GM19372 (cell line): Measurements from ENCODE around the gene ZNF800.

Source experiments
- ATAC-seq: cut with Tn5 transposase; IDR thresholded peaks from one replicate; pipeline ENCODE4 v1.9.1; 2021; ENCODE audit warnings: mild to moderate bottlenecking, low read depth, moderate library complexity; ENCODE audit not compliant: unreplicated experiment

The ZNF800 gene

DNA sequence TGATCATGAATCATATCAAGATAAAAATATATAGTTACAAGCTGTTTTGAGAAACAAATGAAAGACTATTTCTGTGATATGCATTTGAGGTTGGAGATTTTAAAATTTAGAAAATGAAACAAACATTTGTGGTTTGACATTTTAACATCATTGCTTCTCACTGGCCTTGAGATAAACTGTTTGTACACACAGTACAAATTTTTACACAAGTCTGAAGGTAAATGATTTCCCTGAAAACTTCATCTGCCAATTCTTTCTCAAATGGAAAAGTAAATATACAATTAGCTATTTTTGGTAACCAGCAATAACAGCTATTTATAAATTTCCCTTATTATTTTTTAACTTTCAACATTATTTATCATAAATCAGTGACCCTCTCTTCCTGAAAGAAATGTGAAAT is 38.6 kb downstream of the ZNF800 start:
- no peak for ATAC-seq

DNA sequence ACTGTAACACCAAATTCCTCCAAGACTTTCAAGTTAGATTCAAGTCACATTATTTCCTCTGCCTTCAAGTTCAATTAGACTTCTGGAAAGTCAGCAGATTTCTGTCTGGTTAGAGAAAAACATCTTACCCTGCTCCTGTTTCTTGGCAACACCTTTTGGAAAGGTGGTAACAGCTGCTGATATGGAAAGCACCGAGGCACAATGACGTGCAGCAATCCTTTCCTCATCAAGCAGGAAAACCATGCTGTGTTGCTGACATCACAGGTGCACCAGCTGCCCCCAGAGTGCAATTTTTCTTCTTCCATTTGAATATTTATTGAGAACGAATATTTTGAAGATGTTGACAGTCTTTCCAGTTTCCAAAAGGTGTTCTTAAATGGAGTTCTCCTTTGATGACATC is 41.9 kb downstream of the ZNF800 start:
- no peak for ATAC-seq

DNA sequence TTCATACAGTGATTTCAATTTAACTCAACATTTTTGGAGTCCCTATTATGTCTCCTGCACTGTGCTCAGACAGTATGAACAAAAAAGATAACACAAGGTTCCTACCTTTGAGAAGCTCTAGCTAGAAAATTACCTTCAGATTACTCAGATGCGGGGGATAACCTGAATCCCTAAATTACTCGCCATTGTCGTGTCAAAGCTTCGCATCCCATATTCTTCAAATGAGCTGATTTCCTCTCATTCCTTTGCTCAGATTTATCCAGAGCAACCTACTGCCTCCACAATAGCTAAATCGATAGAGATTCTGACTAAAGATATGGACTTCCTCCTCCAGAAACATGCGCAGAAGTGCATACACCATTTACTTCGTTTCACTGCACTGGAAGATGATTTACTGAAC is 42.6 kb downstream of the ZNF800 start:
- no peak for ATAC-seq

DNA sequence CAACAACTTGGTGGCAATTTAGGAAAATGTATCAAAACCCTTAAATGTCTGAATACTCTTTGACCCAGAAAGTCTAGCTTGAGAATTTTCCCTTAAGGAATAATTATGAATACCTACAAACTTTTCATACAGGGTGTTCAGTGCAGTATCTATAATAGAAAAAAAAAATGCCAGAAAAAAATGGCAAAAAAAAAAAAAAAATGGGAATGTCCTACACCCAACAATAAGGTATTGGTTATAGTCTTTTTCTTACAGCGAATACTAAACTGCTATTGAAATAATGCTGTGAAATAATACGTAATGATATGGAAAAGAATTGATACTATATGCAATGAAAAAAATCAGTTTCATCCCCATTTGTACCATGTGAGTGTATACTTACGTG is 44.3 kb downstream of the ZNF800 start:
- no peak for ATAC-seq

DNA sequence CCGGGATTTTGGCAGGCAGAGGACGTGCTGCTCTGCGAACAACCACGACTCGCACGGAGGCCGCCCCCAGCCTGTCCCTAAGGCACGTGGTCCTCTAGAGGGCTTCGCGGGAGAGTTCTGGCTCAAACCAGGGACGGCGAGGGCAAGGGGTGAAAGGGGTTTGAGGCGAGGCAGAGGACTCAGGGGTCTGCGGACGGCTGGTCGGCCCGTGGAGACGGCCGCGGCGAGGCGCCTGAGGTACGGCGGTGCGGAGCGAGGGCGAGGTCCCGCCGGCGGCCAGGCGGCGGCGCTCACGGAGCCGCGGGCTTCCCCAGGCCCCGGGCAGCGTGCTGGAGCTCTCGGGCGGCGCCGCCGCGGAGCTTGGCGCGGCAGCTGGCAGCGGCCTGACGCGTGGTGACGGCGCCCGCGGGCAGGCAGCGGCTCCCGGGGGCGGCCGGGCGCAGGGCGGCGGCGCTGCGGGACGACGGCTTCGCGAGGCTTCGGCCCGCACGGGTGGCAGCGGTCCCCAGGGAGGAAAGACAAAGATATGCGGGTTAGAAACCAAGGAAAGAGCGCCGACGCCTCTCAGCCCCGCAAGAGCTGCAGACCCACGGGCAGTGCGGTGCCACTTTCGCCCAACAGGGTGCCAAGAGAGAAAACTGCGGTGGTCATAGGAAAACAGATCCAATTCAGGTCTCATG is 44.8 kb downstream of the ZNF800 start:
- ATAC-seq = peak; percentile 98

DNA sequence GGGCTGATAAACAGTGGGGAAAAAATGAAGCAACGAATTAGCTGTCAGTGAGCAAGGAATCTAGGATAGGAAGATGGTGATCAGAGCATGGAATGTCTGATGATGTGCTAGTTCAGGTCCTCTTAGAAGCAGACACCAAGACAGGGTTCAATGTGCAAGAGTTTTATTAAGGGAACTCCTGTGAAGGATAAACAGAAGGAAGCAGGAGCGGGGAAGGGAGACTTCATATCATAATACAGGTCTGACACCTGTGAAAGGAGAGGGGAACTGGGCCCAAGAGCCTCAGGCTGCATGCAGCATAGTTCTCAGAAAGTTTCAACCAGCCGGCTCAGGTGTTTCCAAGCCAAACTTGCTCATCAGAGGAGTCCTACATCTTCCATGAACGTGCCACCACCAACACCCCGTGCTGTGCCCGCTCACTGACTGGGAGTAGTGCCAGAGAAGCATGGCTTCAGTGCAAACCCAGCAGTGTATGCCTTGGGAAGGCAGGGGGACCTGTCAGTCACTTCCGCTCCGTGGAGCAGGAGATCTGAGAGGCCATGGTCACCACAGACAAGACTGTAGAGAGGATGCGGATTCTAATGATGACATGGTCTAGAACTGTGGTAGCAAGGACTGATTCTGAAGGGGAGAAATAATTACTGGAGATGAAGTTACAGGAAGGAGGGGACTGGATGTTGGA is 45.8 kb downstream of the ZNF800 start:
- ATAC-seq = no peak

DNA sequence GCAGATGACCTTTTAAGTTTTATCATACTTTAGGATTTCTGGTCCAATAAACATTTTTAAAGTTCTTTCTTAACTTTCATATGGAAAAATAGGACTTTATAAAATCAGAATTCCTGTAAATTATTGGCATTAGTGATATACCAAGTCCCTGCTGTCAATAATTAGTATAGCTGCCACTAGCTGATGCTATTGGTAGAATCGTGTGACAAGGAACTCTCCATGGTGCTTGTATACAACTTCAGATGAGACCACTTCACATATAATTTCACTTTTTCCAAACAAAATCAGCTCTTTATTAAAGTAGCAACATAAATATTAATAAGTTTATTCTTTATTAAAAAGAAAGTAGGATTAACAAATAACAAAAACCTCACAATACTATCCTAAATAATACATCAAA is 49.9 kb downstream of the ZNF800 start:
- no peak for ATAC-seq

DNA sequence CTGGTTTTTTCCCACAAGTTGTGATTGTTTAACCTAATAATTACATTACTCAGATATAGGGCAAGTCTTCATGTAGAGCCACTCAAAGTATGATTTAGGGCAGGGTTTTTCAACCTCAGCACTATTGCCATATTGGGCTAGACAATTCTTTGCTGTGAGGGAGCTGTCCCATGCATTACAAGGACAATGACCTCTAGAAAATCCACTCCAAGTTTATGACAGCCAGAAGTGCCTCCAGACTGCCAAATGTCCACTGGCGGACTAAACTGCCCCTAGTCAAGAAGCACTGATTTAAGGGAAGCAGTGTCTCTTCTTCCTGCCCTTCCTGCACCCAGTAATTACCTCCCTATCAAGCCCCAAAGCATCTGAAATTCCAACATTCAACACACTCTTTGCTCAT is 54.4 kb downstream of the ZNF800 start:
- ATAC-seq = no peak

DNA sequence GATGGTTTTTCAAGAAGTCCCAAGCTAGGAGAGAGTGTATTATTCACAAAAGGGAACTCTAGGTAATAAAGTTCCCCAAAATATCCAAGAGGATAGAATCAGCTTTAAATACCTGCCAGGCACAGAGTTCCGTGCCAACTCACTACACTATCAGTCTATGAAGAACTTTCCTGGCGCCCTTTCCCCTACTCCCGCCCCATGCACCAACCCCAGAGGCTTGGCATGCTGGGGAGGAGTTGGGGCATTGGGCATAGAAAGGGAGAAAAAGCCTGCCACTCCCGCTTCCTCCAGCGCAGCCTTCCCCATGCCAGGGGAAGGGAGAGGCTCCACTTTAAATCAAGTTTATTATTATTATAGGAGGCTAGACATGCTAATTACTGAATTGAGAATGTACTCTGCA is 54.9 kb downstream of the ZNF800 start:
- ATAC-seq = no peak

DNA sequence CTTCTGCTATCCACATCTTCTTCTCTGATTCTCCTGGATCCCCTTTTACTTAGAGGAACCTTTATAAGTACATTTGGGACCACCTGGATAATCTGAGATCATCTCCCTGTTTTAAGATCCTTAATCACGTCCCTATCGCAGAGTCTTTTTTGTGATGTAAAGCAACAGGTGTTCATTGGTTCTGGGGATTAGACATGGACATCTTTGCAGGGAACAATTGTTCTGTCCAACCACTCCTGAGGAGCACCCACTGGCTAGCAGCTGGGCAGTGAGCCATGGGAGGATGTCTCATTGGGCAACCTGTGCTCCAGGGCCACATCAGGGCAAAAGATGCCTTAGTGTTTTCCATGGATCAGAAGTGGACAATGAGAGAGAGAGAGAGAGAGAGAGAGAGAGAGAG is 56.0 kb downstream of the ZNF800 start:
- ATAC-seq = no peak

DNA sequence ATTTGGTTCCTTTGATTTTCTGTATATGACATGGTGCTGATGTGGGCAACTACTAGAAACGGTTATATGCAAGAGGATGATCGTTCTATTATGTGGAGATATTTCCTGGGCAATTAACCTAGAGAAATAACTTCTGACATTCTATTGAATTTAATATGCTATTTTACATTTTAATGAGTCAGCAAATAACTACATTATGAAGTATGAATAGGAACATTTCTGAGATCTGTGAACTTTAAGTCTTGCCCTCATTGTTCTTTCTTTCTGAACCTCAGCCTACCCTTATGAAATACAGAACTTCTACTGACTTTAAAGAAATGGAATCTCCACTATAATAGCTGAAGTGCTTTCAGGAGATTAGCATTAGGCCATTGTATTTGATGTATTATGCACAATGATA is 59.6 kb downstream of the ZNF800 start:
- ATAC-seq = no peak

DNA sequence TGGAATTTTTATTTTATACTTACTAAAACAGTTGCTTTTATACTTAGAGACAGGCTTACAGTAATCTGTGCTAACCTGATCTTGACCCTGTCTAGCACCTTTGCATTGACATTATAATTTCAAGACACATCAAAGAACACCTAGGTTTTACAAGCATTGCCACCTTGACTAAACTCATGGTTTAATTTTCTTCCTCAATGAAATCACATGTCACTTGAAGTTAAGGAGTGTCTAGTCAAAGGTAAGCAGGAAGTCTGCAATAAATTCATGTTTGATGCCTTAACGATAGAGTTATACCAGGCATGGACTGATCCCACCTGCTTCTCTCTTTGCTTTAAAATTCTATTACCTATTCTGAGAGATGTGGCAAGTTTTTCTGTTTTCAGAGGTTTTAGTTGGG is 62.4 kb downstream of the ZNF800 start:
- no peak for ATAC-seq

DNA sequence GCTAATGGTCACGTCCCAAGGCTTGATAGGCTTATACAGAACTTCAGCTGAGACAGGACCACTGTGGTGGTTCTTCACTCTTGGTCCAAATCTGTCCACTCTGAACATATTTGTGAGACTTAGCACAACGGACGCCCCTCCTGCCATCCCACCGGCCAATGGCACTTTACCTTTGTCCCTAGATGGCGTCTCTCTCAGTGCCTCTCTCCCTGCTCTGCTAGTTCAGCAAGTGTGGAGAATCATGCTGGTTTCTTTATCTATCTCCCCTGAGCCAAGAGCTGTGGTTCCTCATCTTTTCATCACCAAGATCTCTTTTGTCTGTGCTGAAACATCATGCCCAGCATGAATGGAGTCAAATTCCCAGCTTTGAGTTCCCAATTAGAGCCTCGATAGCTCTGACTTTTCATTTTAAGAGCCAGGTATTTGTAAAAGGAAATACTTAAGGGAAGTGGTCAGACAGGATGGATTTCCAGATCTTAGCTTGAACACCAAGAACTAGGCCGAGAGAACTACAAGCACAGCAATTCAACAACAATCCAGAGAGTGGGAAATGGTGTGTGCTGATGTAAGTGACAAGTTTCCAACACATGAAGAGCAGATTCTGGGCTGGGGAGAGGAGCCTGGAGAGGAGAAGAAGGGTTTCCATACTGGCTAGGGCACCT is 69.5 kb downstream of the ZNF800 start:
- no peak for ATAC-seq

DNA sequence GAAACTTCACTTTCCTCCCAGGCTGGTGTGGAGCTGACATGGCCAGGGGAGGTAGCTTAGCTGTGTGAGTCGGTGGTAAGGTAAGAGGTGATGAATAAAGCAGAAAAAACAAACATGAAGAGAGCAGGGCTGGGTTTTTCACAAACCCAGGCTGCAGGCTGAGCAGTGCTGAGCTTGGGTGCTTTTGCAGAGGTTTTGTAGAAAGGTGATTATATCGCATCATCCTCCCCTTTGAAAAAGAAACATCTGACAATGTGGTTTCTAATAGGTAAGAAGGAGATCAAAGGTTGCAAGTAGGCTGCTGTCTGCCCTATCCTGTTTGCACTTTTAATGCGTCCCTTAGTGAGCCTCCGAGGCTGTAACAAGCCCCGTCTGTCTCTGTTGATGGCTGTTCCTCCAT is 70.2 kb downstream of the ZNF800 start:
- no peak for ATAC-seq

DNA sequence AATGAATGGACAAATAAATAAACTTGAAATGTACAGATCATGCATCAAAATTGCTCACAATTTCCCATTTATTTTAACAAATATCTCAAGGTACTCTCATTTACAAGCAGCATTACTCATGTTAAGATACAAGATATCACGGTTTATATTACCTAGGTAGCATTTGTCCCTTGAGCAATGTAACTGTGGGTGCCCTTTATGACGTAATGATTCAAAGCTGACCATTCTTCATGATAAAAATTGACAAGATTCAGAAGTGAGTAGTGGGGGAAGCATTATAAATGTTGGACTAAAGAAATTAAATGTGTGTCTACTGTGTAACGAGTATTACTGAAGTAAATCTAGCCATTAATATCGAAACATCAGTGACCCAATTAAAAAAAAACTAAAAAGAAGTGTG is 71.5 kb downstream of the ZNF800 start:
- ATAC-seq = no peak
